ENCODE data around the gene BORCS6. TPM values are rescaled to one million over a fixed set of nuclear protein-coding genes. Genes with fewer than 3 reads are reported as not detected.

The BORCS6 gene
- total and polyA plus RNA-seq, 2 of the 13 experiments (the other 11 are each of a cell fraction or from before 2014, with no cell fraction given): 2.0 to 5.1 TPM

- TF ChIP-seq NCOR1 (IDR thresholded peaks at IDR 0.05; ENCODE audit: borderline replicate concordance, low read length) (peak; percentile 67; the same call in 1 of the 2 replicates), CSRNP1 (CRISPR knock-in tag; IDR thresholded peaks at IDR 0.05) (peak; percentile 82; the same call in 1 of the 2 replicates), SIX4 (CRISPR knock-in tag; IDR thresholded peaks at IDR 0.05) (peak; percentile 89), TAF15 (IDR thresholded peaks at IDR 0.05; ENCODE audit: low read depth, low read length, poor library complexity, severe bottlenecking) (no peak), DNMT3B (CRISPR knock-in tag; conservative IDR thresholded peaks at IDR 0.05) (peak; percentile 98), TBX2 (CRISPR knock-in tag; IDR thresholded peaks at IDR 0.05; ENCODE audit: borderline replicate concordance) (peak; percentile 87), SAP130 (CRISPR knock-in tag; IDR thresholded peaks at IDR 0.05; ENCODE audit: low read depth) (peak; percentile 92), HNRNPH1 (optimal IDR thresholded peaks at IDR 0.05; ENCODE audit: low read depth, low read length) (no peak), PAX8 (CRISPR knock-in tag; IDR thresholded peaks at IDR 0.05; ENCODE audit: borderline replicate concordance) (no peak), MAX (IDR thresholded peaks at IDR 0.05) (peak; percentile 79), SKI (IDR thresholded peaks at IDR 0.05; ENCODE audit: partially characterized antibody) (peak; percentile 51), MLLT10 (CRISPR knock-in tag; IDR thresholded peaks at IDR 0.05) (peak; percentile 83; the same call in 1 of the 2 replicates), ZNF552 (CRISPR knock-in tag; IDR thresholded peaks at IDR 0.05; ENCODE audit: borderline replicate concordance) (0 out of 2 replicates have a peak, but pooled peaks have one; percentile 26), ZNF317 (CRISPR knock-in tag; IDR thresholded peaks at IDR 0.05) (peak; percentile 93), SATB2 (CRISPR knock-in tag; IDR thresholded peaks at IDR 0.05) (peak; percentile 79; the same call in 1 of the 2 replicates), LRRFIP1 (CRISPR knock-in tag; conservative IDR thresholded peaks at IDR 0.05) (peak; percentile 94; the same call in 1 of the 2 replicates), ATF5 (CRISPR knock-in tag; IDR thresholded peaks at IDR 0.05; ENCODE audit: low read depth) (no peak), TFAP4 (IDR thresholded peaks at IDR 0.05; ENCODE audit: borderline replicate concordance, low read depth) (peak; percentile 59; the same call in 1 of the 2 replicates), ZNF704 (CRISPR knock-in tag; IDR thresholded peaks at IDR 0.05; ENCODE audit: borderline replicate concordance) (no peak; the same call in 1 of the 2 replicates), TMF1 (CRISPR knock-in tag; IDR thresholded peaks at IDR 0.05; ENCODE audit: low read depth) (peak; percentile 85)
These were observed 16.7 kb downstream of the BORCS6 start (continued) for GRCh38 chr17:8173056-8173870.

Measured in HepG2 (cell line).